HEK293T (cell line): Measurements from ENCODE around the gene CD70.

Source experiments
- BHLHE40 ChIP-seq: fragments of 450-650 bp; IDR thresholded peaks from 2 replicates; pipeline ENCODE4 v1.6.1; 2016; ENCODE audit warnings: mild to moderate bottlenecking, moderate library complexity, borderline replicate concordance
- ELF4 ChIP-seq: fragments of 450-650 bp; IDR thresholded peaks from 2 replicates; pipeline ENCODE4 v1.6.1; 2017; ENCODE audit warnings: antibody characterized with exemption
- FOXM1 ChIP-seq: fragments of 450-650 bp; IDR thresholded peaks from 2 replicates; pipeline ENCODE4 v1.6.1; 2017; ENCODE audit warnings: mild to moderate bottlenecking, borderline replicate concordance
- LEF1 ChIP-seq: fragments of 450-650 bp; IDR thresholded peaks from 2 replicates; pipeline ENCODE4 v1.6.1; 2017; ENCODE audit warnings: mild to moderate bottlenecking, borderline replicate concordance
- SUZ12 ChIP-seq: fragments of 450-650 bp; IDR thresholded peaks from 2 replicates; pipeline ENCODE4 v1.6.1; 2016; ENCODE audit warnings: mild to moderate bottlenecking

DNA sequence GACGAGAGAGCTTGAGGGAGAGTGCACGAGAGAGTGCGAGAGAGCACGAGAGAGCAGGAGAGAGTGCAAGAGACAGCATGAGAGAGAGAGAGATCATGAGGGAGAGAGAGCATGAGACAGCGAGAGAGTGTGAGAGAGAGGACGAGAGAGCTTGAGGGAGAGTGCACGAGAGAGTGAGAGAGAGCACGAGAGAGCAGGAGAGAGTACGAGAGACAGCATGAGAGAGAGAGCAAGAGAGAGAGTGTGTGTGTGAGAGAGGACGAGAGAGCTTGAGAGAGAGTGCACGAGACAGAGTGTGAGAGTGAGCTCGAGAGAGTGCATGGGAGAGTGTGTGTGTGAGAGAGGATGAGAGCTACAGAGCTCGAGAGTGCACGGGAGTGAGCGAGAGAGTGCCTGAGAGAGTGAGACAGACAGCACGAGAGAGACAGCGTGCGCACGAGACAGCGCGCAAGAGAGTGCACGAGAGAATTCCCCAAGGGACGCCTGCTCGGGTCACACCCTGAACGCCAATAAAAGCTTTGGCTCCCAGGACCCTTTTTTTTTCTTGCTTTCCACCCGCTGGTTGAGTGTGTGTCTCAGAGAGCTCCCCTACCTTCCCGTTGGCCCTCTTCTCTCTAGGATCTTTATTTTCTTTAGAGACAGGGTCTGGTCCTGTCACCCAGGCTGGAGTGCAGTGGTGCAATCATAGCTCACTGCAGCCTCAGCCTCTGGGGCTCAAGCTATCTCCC is 3.7 kb downstream of the CD70 start:
- TF ChIP-seq LEF1 (no peak), SUZ12 (no peak), ELF4 (no peak), FOXM1 (no peak), BHLHE40 (no peak)
